NCI-H1694 (cell line): ENCODE measurements around the gene ACKR4.
"Not testable (repeated sequence)": the region's sequence is repeated elsewhere in the genome, so short reads cannot be mapped to it uniquely, and the experiment has no call there.

Experiments
- DNase-seq: peaks from one replicate; lab custom pipeline; 2025; lab: John Stamatoyannopoulos, UW

ACKR4 gene

GRCh38 chr3:132594498-132594897 lies 2.6 kb upstream of the ACKR4 start:
- DNase-seq, result no peak

DNA sequence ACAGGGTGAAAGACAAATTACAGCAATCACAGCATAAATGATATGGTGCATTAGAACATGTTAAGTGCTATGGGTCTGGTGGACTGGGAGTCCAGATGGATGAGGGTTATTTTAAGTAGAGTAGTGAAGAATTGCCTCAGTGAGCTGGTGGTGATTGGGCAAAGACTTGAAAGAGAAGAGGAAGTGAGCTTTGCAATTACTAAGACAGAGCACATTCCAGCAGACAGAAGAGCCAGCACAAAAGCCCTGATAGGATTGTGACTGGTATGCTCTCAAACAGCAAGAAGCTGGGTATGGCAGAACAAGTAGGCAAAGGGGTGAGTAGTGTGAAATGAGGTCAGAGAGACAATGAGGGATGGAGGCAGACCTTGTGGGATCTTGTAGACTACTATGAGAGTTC lies 2.1 kb upstream of the ACKR4 start:
- DNase-seq, result no peak

GRCh38 chr3:132596326-132596725 lies 744 bp upstream of the ACKR4 start:
- no peak for DNase-seq

DNA sequence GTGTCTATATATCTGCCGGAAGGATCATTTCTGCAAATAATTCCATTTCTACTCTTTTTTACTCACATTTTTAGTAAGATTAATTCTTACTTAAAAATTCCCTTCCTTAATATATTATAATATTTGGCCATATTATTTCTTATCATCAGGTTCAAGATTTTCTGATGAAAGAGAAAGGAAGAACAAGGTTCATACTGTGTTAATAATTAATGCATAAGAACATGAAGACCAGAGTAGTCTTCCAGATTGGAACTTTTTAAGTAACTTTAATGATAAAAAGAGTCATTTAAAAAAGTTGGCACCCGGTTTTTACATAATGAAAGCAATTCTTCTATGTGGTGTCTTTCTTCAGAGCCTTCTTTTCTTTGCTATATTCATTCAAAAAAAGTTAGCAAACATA lies 590 bp downstream of the ACKR4 start:
- DNase-seq, result no peak

DNA sequence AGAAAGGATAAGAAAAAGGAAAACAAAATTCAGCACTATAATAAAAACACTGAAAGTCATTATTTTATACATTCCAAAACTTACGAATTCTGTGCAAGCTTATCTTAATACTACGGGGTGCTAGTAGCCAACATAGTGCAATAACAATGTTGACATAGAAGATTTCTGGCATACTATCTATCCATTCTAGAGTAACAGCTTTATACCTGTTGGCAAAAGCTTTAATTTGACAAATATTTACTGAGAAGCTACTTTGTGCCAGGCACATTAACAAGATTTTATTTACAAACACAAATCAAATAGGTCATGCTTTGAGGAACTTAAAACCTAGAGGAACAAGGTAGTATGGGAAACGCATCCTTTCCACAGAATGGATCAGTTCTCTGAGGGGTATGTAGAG lies 1.1 kb downstream of the ACKR4 start:
- no peak for DNase-seq

- DNase-seq, result not testable (repeated sequence)
Observed at GRCh38 chr3:132600614-132601013, 3.5 kb downstream of the ACKR4 start.

DNA sequence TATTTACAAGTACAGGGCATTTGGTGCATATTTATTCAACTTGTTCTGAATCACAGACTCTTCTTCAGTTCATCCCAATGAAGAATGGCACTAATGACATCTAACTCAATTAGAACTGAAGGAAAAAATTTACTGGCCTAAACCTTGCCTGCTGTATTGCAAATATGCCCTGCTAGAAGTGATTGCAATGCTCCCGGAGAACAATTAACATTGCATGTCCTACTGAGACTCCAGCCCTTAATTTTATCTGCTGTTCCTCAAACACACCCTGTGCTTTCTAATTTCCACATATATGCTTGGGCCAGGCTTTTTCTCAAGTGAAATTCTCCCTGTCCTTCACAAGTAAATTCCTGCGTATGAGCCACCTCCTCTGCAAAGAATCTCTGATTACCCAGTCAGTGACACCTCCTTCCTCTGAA lies 8.3 kb downstream of the ACKR4 start:
- DNase-seq, result no peak

- no peak for DNase-seq
Observed at GRCh38 chr3:132606085-132606484, 9.0 kb downstream of the ACKR4 start.

DNA sequence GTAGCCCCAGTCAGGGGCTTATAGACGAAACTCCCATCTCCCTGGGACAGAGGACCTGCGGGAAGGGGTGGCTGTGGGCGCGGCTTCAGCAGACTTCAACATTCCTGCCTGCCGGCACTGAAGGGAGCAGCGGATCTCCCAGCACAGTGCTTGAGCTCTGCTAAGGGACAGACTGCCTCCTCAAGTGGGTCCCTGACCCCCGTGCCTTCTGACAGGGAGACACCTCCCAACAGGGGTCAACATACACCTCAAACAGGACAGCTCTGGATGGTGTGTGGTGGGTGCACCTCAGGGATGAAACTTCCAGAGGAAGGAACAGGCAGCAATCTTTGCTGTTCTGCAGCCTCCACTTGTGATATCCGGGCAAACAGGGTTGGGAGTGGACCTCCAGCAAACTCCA lies 9.6 kb downstream of the ACKR4 start:
- DNase-seq, result not testable (repeated sequence)

DNA sequence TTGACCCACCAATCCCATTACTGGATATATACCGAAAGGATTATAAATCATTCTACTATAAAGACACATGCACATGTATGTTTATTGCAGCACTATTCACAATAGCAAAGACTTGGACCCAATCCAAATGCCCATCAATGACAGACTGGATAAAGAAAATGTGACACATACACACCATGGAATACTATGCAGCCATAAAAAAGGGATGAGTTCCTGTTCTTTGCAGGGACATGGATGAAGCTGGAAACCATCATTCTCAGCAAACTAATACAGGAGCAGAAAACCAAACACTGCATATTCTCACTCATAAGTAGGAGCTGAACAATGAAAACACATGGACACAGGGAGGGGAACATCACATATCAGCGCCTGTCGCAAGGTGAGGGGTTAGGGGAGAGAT lies 18.2 kb downstream of the ACKR4 start:
- DNase-seq, result not testable (repeated sequence)

DNA sequence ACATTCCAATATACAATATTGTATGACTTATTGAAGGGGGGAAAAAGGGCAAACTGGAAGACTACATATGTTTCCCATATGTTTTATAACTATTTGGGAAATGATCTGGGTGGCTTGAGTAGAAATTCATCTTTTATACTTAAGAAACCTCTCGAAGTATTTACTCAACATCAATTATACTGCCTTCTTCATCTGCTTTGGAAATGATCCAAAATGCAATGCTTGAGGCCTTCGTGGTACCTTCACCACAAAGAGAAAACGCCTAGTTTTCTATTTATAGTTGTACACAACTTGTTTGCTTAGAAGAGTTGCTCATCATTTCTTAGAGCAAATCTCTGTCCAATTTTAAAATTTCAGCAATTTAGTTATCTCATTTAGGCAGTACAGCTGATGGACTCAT lies 18.8 kb downstream of the ACKR4 start:
- no peak for DNase-seq

- no peak for DNase-seq
Observed at GRCh38 chr3:132616780-132617179, 19.7 kb downstream of the ACKR4 start.

- DNase-seq, result no peak
Observed at GRCh38 chr3:132622148-132622547, 25.1 kb downstream of the ACKR4 start.

DNA sequence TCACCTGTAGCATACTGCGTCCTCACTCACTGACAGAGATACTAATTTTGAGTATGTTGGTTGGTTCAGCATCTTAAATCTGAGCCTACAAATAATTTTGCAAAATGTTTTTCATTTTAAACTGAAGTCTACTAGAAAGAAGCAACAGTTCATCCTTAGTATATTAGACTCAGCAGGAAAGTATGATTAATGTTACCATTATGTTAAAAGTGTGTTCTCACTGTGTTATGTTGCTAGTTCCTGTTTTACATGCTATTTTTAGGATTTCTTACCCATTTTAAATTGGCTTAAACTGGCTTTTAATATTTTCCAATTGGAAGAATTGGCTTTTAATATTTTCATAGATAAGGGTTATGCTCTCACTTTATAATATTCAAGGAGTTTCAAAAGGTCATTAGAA lies 25.7 kb downstream of the ACKR4 start:
- no peak for DNase-seq

GRCh38 chr3:132623646-132624045 lies 26.6 kb downstream of the ACKR4 start:
- DNase-seq, result no peak

DNA sequence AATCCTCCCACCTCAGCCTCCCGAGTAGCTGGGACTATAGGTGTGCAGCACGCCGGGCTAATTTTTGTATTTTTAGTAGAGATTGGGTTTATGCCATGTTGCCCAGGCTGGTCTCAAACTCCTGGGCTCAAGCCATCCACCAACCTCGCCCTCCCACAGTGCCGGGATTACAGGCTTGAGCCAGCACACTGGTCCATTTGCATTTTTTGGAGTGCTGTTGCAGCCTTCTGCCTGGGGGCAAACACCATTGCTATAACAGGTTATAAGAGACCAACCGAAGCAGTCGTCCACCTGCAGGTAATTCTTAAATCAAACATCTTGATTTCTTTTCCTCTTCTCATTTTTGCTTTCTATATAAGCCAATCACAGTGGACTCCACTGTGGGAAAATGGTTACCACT lies 27.7 kb downstream of the ACKR4 start:
- DNase-seq, result no peak

DNA sequence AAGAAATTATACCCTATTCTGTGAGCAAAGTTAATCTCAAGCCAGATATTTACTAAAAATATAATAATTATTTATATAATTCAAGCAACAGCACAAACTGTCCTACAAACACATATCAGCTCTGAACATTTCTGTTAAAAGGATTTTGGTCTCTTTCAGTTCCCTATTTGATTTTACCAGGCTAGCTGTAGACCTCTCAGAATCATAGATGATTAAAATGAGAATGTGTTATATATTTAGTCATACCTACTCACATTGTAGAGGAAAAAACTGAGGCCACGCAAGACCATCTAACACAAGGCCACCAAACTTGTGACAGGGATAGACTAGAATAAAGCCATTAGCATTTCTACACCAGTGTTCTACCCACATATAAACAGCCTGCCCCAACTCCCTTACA lies 28.5 kb downstream of the ACKR4 start:
- DNase-seq, result no peak

DNA sequence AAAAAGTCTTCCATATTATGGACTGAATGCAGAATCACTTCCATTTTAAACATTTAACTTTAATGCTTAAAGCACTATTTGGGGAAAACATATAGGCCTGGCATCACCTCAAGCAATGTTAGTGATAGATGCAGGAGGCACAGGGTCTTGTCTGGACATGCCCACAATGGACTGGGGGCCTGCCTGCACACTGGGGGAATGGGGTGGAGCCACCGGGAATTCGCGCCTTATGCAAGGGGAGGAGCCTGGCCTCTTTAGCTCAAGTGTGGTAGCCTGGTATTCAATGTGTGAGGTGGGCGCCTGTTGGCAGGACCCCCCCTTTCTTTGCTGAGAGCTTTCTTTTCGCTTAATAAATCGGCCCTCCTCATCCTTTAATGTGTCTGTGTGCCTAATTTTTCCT lies 29.9 kb downstream of the ACKR4 start:
- DNase-seq, result no peak

- DNase-seq, result no peak
Observed at GRCh38 chr3:132628157-132628556, 31.1 kb downstream of the ACKR4 start.

DNA sequence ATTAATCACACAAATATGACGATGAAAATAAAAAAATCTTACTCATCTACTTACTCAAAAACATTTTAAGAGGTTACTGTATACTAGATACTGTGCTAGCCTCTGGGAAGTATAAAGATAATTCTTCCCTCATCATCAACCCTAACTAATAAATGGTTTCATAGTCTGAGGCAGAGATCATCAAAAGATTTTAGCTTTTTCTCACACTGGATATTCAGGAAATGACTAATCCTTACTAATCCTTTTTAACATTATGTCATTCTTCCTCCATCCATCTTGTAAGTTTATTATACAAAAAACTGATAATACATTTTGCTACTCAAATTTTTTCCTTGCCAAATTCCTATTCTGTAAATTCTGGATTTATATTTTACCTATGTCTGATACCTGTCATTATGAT lies 32.9 kb downstream of the ACKR4 start:
- no peak for DNase-seq

DNA sequence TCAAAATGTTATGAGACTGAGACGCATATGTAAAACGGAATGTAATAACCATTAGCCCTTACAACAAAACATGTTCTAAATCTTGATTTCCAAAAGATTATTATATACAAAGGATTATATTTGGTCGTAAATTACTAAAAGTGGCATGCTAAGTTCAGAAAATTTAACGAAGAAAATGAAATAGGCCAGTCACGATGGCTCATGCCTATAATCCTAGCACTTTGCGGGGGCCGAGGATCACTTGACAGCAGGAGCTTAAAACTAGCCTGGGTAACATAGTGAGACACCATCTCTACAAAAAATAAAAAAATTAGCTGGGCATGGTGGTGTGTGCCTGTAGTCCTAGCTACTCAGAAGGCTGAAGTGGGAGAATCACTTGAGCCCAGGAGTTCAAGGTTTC lies 33.5 kb downstream of the ACKR4 start:
- DNase-seq, result no peak

GRCh38 chr3:132635052-132635451 lies 38.0 kb downstream of the ACKR4 start:
- DNase-seq, result no peak

DNA sequence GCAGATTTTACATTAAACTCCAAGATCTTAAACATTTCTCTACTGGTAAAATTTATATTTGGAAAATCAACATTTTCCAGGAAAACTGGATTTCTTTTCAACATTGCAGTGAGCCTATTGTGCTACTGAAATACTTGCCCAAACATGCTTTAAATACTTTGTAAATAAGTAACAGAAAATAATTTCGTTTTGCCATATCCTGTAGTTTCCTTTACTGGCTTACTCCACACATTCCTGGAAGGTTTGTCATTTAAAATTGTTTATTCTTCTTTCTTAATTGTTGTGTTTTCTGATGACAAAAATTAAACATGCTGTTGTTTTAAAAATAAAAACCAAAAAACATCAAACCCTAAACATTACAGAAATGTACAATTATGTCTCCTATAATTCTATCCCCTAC lies 40.5 kb downstream of the ACKR4 start:
- DNase-seq, result no peak

GRCh38 chr3:132638706-132639105 lies 41.6 kb downstream of the ACKR4 start:
- DNase-seq, result no peak

GRCh38 chr3:132641427-132641826 lies 44.4 kb downstream of the ACKR4 start:
- DNase-seq, result not testable (repeated sequence)
